NK-92 (cell line): ENCODE data around the gene DCPS.
"Not testable (repeated sequence)": the region's sequence is repeated elsewhere in the genome, so short reads cannot be mapped to it uniquely, and the experiment has no call there.

ENCODE experiments used
- DNase-seq: peaks from one replicate; lab custom pipeline; 2025; ENCODE audit not compliant: unreplicated experiment; lab: John Stamatoyannopoulos, UW

Gene DCPS

DNA sequence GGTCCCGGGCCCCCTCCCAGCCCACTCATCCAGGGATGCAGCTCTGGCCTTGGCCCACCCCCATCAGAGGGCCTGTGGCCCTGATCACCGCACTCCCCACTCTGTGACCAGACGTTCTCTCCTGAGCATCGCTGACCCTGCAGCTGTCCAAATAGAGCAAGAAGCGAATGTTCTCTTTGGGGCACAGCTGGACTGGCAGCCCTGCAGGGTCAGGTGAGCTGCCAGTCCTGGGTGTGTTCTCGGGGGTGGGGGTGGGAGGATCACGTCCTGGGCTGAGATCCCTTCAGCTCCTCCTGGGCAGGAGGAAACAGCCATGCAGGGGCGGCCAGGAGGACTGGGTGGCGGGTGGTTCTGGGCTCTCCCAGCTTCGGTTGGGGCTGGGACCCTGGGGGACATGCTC, 78.1 kb downstream of the DCPS start:
- not testable (repeated sequence) for DNase-seq

GRCh38 chr11:126382641-126383040, 78.8 kb downstream of the DCPS start:
- DNase-seq, result not testable (repeated sequence)

GRCh38 chr11:126383339-126384335, 79.8 kb downstream of the DCPS start:
- no peak for DNase-seq

DNA sequence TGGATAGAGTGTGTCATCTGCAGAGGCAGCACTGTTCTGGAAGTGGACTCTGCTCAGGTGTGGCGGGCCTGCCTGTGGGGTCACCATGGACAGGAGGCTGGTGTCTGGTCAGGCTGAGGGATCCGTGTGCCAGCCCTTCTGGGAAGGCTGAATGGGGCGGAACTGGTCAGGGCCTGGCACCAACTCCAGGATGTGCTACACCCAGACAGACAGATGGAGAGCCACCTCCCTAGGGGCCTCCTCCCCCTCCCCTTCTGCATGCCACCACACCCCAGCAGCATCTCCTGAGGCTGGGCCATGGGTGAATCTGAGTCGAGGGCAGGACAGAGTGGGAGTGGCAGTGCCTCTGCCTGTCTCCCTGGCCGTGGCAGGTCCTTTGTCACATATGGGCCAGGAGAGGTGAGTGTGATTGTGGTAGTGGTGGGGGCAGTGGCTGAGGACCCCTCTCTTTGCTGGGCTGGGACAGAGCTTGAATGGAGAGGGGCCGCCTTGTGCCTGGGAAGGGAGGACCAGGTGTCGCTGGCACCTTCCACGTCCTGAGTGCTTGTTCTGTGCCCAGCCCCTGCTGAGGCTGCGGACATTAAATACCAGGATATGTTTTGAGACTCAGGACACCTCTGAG, 80.7 kb downstream of the DCPS start:
- DNase-seq, result no peak

DNA sequence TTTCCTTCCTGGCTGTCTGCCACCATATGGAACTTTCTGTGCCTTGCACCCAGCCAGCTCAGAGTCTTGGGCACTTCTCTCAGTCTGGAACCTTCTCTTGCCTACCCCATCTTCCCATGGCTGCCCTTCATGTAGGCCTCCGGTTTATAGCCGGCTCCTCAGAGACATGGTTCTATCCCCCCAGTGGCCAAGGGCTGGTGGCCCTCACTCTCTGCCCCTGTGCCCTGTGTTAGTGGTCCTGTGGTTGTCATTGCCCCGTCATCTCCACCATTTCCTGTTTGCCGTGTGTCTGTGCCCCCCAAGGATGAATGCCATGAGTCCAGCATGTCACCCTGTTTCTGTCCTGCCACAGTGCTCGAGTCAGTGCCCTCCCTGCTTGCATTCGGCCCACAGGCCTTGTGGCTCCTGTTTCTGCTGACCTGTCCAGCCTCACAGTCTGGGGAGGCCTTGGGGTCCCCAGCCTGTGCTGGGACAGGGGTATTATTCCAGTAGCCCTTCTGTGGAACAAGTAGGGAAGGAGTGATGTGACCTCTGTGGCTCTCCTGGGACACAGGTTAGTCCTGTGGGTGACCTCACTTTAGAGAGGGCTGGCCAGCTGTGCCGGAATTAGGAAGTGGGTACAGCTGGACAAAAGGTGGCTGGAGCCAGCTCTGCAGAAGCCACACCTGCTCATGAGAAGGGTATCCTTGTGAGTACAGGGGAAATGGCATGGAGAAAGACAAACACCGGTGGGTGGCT, 82.3 kb downstream of the DCPS start:
- no peak for DNase-seq

DNA sequence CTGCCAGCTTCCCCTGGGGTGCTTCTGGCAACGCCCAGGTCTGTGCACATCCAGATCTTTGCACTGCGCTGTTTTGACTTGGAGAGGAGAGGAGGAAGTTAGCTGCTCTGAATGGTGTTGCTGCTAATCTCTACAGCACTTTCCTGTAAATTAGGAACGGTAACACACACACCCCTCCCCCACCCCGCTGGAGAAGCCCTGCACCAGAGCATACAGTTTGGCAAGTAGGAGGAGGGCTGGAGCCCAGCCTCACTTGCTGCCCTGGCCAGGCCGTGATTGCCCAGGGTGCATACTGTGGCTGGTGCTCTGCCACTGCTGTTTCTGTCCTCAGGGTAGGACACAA, 82.8 kb downstream of the DCPS start:
- not testable (repeated sequence) for DNase-seq

DNA sequence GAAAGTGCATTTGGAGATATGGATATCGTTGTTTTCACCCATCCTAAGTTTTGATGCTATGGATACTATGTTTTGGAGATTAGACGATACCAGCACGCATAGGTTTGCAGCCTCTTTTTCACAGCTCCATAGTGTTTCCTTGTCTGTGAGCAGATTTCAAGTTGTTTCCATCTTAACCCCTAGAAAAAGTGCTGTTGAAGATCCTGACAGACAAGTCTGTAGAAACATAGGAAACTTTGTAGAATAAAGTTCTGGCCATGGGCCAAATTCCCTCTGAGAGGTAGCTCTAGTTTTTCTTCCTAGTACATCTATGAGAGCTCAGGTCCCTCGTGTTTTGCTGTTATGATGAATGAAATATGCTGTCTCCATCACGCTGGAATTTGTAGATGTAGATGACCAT, 84.0 kb downstream of the DCPS start:
- DNase-seq, result no peak

DNA sequence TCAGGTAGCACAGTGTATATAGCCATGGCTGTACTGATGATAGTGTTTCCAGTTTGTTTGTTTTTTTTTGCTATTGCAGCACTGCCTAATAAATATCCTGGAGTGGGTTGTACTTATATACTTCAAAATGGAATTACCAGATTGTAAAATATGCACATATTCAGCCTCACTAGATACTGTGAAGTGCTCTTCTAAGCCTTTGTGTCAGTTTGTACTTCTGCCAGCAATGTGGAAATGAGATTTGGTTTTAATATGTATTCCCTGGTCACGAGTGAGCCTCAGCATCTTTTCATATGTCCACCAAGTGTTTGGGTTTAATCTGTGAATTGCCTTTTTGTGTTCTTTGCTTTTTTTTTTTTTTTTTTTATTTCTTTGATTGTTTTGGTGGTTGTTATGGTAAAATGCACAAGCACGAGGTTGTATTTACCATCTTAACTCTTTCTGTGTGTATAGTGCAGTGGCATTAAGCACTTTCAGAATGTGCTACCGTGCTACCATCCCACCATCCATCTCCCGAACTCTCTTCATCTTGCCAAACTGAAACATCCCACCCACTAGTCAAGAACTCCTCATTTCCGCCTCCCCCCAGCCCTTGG, 86.5 kb downstream of the DCPS start:
- DNase-seq, result no peak

DNA sequence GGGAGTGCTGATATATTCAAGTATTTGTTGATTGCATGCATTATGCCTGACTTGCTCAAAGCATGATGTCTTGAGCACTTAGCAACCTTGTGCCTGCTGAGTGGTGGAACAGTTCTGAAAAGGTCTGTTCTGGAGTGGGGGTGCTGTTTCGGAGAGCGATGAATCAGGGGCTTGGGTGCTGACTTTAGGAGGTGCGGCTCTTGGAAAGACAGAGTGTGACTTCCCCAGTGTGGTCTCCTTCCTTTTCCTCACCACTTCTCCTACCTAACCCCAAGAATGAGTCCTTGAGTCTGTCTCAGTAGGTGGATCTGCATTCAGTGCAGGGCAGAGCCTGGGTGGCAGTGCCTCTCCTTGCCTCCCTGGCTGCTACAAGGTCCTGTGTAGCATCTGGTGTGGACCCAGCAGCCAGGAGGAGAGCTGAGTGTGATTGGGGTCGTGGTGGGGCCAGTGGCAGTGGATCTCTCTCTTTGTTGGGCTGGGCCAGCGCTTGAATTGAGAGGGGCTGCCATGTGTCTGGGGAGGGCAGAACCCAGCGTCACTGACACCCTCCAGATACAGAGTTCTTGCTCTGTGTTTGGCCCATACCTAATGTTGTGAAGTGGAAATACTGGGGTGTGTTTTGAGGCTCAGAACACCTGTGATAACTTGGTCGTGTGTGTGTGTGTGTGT, 87.6 kb downstream of the DCPS start:
- no peak for DNase-seq

DNA sequence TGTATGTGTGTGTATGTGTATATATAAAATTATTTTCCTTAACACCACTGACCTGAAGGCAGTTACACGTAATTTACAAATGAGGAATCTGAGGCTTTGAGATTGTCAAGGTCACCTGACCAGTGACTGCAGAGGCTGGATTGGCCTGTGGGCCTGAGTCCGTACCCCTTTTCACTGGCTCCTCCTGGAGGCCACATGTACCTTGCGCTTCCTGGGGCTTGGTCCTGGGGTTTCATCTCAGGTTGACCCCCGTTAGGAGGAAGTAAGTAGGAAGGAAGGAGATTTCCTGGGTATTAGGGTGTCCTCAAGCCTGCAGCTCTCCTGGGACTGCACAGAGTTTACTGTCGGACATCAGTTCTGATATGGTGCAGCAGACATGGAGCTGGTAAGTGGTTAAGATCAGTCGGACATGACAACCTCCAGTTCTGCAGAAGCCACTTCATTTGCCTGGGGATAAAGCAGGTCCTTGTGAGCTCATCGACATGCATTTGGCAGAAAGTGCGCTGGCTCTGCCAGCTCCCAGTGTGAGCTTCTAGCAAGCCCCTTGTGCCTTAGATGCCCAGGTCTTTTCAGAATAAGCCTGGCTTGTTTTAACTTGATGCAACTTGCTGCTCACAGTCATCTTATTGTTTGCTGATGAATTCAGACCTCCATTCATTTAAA, 88.2 kb downstream of the DCPS start:
- DNase-seq, result no peak

DNA sequence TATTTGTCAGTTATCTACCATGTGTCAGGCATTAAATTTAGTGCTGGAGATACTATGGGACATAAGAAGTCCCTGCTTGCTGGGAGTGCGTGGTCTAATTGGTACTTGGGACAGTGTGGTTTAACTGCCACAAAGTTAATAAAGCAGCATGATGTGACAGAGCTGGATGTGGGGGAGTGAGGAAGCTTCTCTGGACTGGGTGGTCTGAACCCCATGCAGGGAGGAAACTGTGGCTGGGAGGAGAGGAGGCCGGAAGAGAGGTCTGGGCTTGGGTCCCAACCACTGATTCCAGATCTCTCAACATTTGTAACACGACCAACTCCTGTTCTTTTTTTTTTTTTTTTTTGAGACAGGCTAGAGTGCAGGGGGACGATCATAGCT, 88.8 kb downstream of the DCPS start:
- no peak for DNase-seq

- DNase-seq, result no peak
Observed at GRCh38 chr11:126393143-126393542, 89.3 kb downstream of the DCPS start.

GRCh38 chr11:126394036-126394435, 90.2 kb downstream of the DCPS start:
- DNase-seq, result no peak

DNA sequence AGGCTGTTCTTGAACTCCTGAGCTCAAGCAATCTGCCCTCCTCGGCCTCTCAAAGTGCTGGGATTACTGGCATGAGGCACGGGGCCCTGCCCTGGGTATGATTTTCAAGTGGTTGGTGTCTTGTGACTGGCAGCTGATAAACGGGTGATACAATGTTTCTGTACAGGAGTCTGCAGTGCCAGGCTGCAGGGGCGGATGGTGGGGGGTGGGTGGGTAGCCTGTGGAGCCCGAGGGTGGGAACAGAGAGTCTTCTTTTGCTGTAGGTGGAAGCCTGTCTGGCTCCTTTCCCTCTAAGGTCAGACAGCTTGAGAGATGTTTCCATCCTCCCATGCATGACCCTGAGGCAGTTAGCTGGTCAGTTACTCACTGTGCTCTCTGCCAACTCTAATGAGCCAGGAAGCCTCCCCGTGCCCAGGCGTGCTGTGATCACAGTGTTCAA, 90.8 kb downstream of the DCPS start:
- not testable (repeated sequence) for DNase-seq
